H9 (cell line): ENCODE results near the gene TEX48. TPM values are rescaled to one million over a fixed set of nuclear protein-coding genes. Genes with fewer than 3 reads are reported as not detected.

Source experiments
- DNase-seq: peaks from one replicate; pipeline ENCODE4 v3.0.0-alpha.2; 2017
- H2AFZ ChIP-seq: one replicate; pipeline ENCODE4 v1.6.1; 2013; ENCODE audit warnings: mild to moderate bottlenecking, low read length, control low read depth, moderate library complexity
- H2AK5ac ChIP-seq: 2 replicates; pipeline ENCODE4 v1.6.1; 2013; ENCODE audit warnings: low read length, control low read depth, mixed read lengths; ENCODE audit not compliant: insufficient read length
- H2BK120ac ChIP-seq: one replicate; pipeline ENCODE4 v1.6.1; 2013; ENCODE audit warnings: low read depth, mild to moderate bottlenecking, low read length, control low read depth, inconsistent platforms; ENCODE audit not compliant: poor library complexity, severe bottlenecking
- H2BK12ac ChIP-seq: 2 replicates; pipeline ENCODE4 v1.6.1; 2013; ENCODE audit warnings: low read length, control low read depth, mixed read lengths, low read depth; ENCODE audit not compliant: insufficient read length
- H2BK15ac ChIP-seq: 2 replicates; pipeline ENCODE4 v1.6.1; 2013; ENCODE audit warnings: low read depth, low read length, control low read depth
- H2BK20ac ChIP-seq: one replicate; pipeline ENCODE4 v1.6.1; 2013; ENCODE audit warnings: low read depth, mild to moderate bottlenecking, low read length, control low read depth, inconsistent platforms; ENCODE audit not compliant: poor library complexity, severe bottlenecking
- H2BK5ac ChIP-seq: 2 replicates; pipeline ENCODE4 v1.6.1; 2013; ENCODE audit warnings: low read length, control low read depth, mixed read lengths; ENCODE audit not compliant: insufficient read length
- H3K14ac ChIP-seq: 2 replicates; pipeline ENCODE4 v1.6.1; 2013; ENCODE audit warnings: low read length, control low read depth; ENCODE audit not compliant: insufficient read depth
- H3K18ac ChIP-seq: 2 replicates; pipeline ENCODE4 v1.6.1; 2013; ENCODE audit warnings: low read depth, mild to moderate bottlenecking, mixed read lengths, low read length, control low read depth; ENCODE audit not compliant: insufficient read length
- H3K23ac ChIP-seq: 2 replicates; pipeline ENCODE4 v1.6.1; 2013; ENCODE audit warnings: low read length, control low read depth, mixed read lengths, low read depth; ENCODE audit not compliant: insufficient read length
- H3K23me2 ChIP-seq: 2 replicates; pipeline ENCODE4 v1.6.1; 2013; ENCODE audit warnings: low read depth, mild to moderate bottlenecking, mixed read lengths, low read length, control low read depth; ENCODE audit not compliant: insufficient read length, poor library complexity, severe bottlenecking
- H3K27ac ChIP-seq: 2 replicates; pipeline ENCODE4 v1.5.1; 2013; ENCODE audit warnings: low read length, control low read depth, mixed read lengths, low read depth; ENCODE audit not compliant: insufficient read length
- H3K27me3 ChIP-seq: 2 replicates; pipeline ENCODE4 v1.6.1; 2013; ENCODE audit warnings: low read length, control low read depth, inconsistent platforms; ENCODE audit not compliant: insufficient read depth
- H3K4ac ChIP-seq: 2 replicates; pipeline ENCODE4 v1.6.1; 2013; ENCODE audit warnings: low read depth, mild to moderate bottlenecking, control low read depth, inconsistent platforms, low read length, moderate library complexity
- H3K4me1 ChIP-seq: 2 replicates; pipeline ENCODE4 v1.6.1; 2013; ENCODE audit warnings: low read length, control low read depth, inconsistent platforms; ENCODE audit not compliant: insufficient read depth
- H3K4me2 ChIP-seq: 2 replicates; pipeline ENCODE4 v1.6.1; 2013; ENCODE audit warnings: low read length, control low read depth, mixed read lengths; ENCODE audit not compliant: insufficient read length, insufficient read depth
- H3K56ac ChIP-seq: 2 replicates; pipeline ENCODE4 v1.6.1; 2013; ENCODE audit warnings: low read depth, mild to moderate bottlenecking, mixed read lengths, low read length, control low read depth; ENCODE audit not compliant: insufficient read length
- H3K79me1 ChIP-seq: 2 replicates; pipeline ENCODE4 v1.6.1; 2013; ENCODE audit warnings: low read depth, mild to moderate bottlenecking, moderate library complexity, low read length, control low read depth, inconsistent platforms; ENCODE audit not compliant: insufficient read depth, poor library complexity, severe bottlenecking
- H3K79me2 ChIP-seq: 2 replicates; pipeline ENCODE4 v1.6.1; 2013; ENCODE audit warnings: low read length, control low read depth, inconsistent platforms; ENCODE audit not compliant: insufficient read depth
- H3K9ac ChIP-seq: 2 replicates; pipeline ENCODE4 v1.6.1; 2013; ENCODE audit warnings: low read length, control low read depth, mixed read lengths; ENCODE audit not compliant: insufficient read length; ENCODE audit errors: extremely low read depth
- H3K9me3 ChIP-seq: one replicate; pipeline ENCODE4 v1.6.1; 2013; ENCODE audit warnings: low read depth, low read length, inconsistent platforms; ENCODE audit not compliant: control insufficient read depth
- H3T11ph ChIP-seq: one replicate; pipeline ENCODE4 v1.6.1; 2013; ENCODE audit warnings: mild to moderate bottlenecking, low read length, control low read depth, inconsistent platforms
- H4K20me1 ChIP-seq: one replicate; pipeline ENCODE4 v1.6.1; 2013; ENCODE audit not compliant: control insufficient read depth, insufficient read length, insufficient read depth
- H4K5ac ChIP-seq: 2 replicates; pipeline ENCODE4 v1.6.1; 2013; ENCODE audit warnings: low read depth, mild to moderate bottlenecking, mixed read lengths, low read length, control low read depth; ENCODE audit not compliant: insufficient read length
- H4K8ac ChIP-seq: replicated peaks from 2 replicates; pipeline ENCODE4 v1.6.1; 2013; ENCODE audit warnings: low read length, control low read depth, mixed read lengths, low read depth; ENCODE audit not compliant: insufficient read length
- H4K91ac ChIP-seq: 2 replicates; pipeline ENCODE4 v1.6.1; 2013; ENCODE audit warnings: low read depth, mild to moderate bottlenecking, moderate library complexity, mixed read lengths, low read length, control low read depth; ENCODE audit not compliant: insufficient read length
- H3K27ac Mint-ChIP-seq, 3 experiments: 2 replicates in 2 of 3; 3 replicates in 1 of 3; pipeline ENCODE4 v1.8.0; 2020 to 2021; ENCODE audit warnings: mixed read lengths in 3 of 3, mild to moderate bottlenecking in 1 of 3, moderate library complexity in 1 of 3
- H3K27me3 Mint-ChIP-seq: 2 replicates; pipeline ENCODE4 v1.8.0; 2021; ENCODE audit warnings: low read depth, mild to moderate bottlenecking, moderate library complexity, mixed read lengths
- H3K36me3 Mint-ChIP-seq, 3 experiments: 2 replicates in 2 of 3; 3 replicates in 1 of 3; pipeline ENCODE4 v1.8.0; 2020 to 2021; ENCODE audit warnings: low read depth in 3 of 3, mixed read lengths in 3 of 3; ENCODE audit not compliant: insufficient read depth in 1 of 3
- H3K4me1 Mint-ChIP-seq, 2 experiments: 2 replicates each; pipeline ENCODE4 v1.8.0; 2020; ENCODE audit warnings: mixed read lengths in 2 of 2
- H3K4me3 Mint-ChIP-seq, 2 experiments: 2 replicates in 1 of 2; 3 replicates in 1 of 2; pipeline ENCODE4 v1.8.0; 2020 to 2021; ENCODE audit warnings: mild to moderate bottlenecking in 2 of 2, mixed read lengths in 2 of 2, moderate library complexity in 1 of 2
- H3K9me3 Mint-ChIP-seq, 2 experiments: 2 replicates in 1 of 2; 3 replicates in 1 of 2; pipeline ENCODE4 v1.8.0; 2020; ENCODE audit warnings: mild to moderate bottlenecking in 2 of 2, mixed read lengths in 2 of 2, moderate library complexity in 1 of 2
- CTCF ChIP-seq: fragments of 200-600 bp; sonication (generic); conservative IDR thresholded peaks from 3 replicates; pipeline ENCODE4 v1.8.0; 2021; ENCODE audit warnings: antibody characterized with exemption, mild to moderate bottlenecking
- WGBS: extraction: QIAGEN DNeasy Blood & Tissue Kit; methylation state at CpG from one replicate; pipeline ENCODE4 v1.1.7; 2013; ENCODE audit warnings: missing lambda C conversion rate, low lambda C conversion rate, mixed read lengths; ENCODE audit not compliant: insufficient read length; ENCODE audit errors: extremely low coverage; 5-methylcytosine and 5-hydroxymethylcytosine counted together
- total RNA-seq: library from RNA; stranded (reverse); gene quantifications from 2 replicates; pipeline ENCODE4 v1.2.1, GENCODE V29; 2021

TEX48 gene
- total RNA-seq, 1 experiment from 2014 or later, result not detected

DNA sequence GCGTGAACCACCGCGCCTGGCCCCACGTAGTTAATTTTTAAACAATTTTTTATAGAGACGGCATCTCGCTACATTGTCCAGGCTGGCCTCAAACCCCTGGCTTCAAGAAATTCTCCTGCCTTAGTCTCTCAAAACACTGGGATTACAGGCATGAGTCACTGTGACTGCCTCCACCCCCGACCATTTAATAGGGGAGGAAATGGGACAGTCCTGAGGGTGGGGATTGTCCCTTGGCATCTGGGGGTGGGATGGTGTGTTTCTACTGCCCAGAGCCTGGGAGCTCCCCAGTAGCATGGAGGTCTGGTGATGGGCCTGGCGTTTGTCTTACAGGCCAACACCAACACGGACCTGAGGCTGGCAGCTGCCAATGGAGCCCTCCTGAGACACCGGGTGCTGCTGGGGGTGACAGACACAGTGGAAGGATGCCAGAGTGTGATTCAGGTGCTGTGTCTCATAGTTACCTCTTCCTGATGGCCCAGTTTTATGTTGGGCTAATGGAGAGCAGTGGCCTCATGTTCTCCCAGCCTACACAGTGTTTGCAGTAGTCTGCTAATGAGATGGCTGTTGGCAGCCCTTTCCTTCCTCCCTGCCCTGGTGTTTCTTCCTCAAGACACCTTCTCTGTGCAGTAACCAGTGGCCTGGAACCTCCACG lies 48.4 kb downstream of the TEX48 start:
- no peak overlapping the region for H2AK5ac ChIP-seq
- no peak overlapping the region for H2BK5ac ChIP-seq
- H3K23ac ChIP-seq, result no peak overlapping the region
- H3T11ph ChIP-seq, result no peak overlapping the region
- H3K4me1 ChIP-seq, result no peaks in the 10 kb centered on the region
- no peak overlapping the region for H2BK20ac ChIP-seq
- no peak overlapping the region for H2BK120ac ChIP-seq
- H3K27me3 ChIP-seq, result no peaks in the 10 kb centered on the region
- no peak overlapping the region for H2BK15ac ChIP-seq
- no peaks in the 10 kb centered on the region for H3K79me2 ChIP-seq
- H2BK12ac ChIP-seq, result no peak overlapping the region
- H3K23me2 ChIP-seq, result no peaks in the 10 kb centered on the region
- DNase-seq, result no peak
- Mint-ChIP-seq H3K4me3 (no peak overlapping the region), H3K9me3 (no peaks in the 10 kb centered on the region), H3K36me3 (peaks cover 10 to 45% (median 11%) of the 10 kb centered on the region in 3 experiments; a peak in 5 of 7 replicates), H3K27ac (peak overlapping the region in 1 of 3 experiments; percentile 49; a peak in 1 of 7 replicates), H3K27me3 (no peaks in the 10 kb centered on the region), H3K4me1 (no peaks in the 10 kb centered on the region)
- H3K79me1 ChIP-seq, result no peaks in the 10 kb centered on the region
- H3K18ac ChIP-seq, result no peak overlapping the region
- no peak overlapping the region for H3K9ac ChIP-seq
- H4K5ac ChIP-seq, result no peak overlapping the region
- no peak overlapping the region for H3K14ac ChIP-seq
- no peak for TF ChIP-seq CTCF
- no peaks in the 10 kb centered on the region for H3K9me3 ChIP-seq
- H4K8ac ChIP-seq, result no peak overlapping the region
- no peak overlapping the region for H3K4ac ChIP-seq
- H4K91ac ChIP-seq, result no peak overlapping the region
- H4K20me1 ChIP-seq, result no peaks in the 10 kb centered on the region
- no peak overlapping the region for H3K56ac ChIP-seq
- no peak overlapping the region for H3K27ac ChIP-seq
- no peak overlapping the region for H3K4me2 ChIP-seq
- WGBS, result no CpG with 5 or more reads among the region's 11 CpGs
- H2AFZ ChIP-seq, result no peak overlapping the region
